Type B pancreatic cell (in vitro differentiated cells): ENCODE results near the gene CD93. TPM values are rescaled to one million over a fixed set of nuclear protein-coding genes. Genes with fewer than 3 reads are reported as not detected.

Experiments used
- DNase-seq: peaks from one replicate; pipeline ENCODE4 v3.0.0; 2021; ENCODE audit warnings: mixed read lengths; ENCODE audit not compliant: unreplicated experiment; ENCODE audit errors: extremely low spot score
- H3K27ac Mint-ChIP-seq: 2 replicates; pipeline ENCODE4 v1.8.0; 2021; ENCODE audit warnings: mild to moderate bottlenecking, mixed read lengths
- H3K27me3 Mint-ChIP-seq: 2 replicates; pipeline ENCODE4 v1.8.0; 2021; ENCODE audit warnings: mixed read lengths
- H3K36me3 Mint-ChIP-seq: 2 replicates; pipeline ENCODE4 v1.8.0; 2021; ENCODE audit warnings: mixed read lengths
- H3K4me1 Mint-ChIP-seq: one replicate; pipeline ENCODE4 v1.8.0; 2021; ENCODE audit warnings: mixed read lengths; ENCODE audit not compliant: unreplicated experiment
- H3K4me3 Mint-ChIP-seq: 2 replicates; pipeline ENCODE4 v1.8.0; 2021; ENCODE audit warnings: mild to moderate bottlenecking, mixed read lengths
- H3K9me3 Mint-ChIP-seq: 2 replicates; pipeline ENCODE4 v1.8.0; 2021; ENCODE audit warnings: mixed read lengths
- total RNA-seq: library from RNA; stranded (reverse); gene quantifications from 2 replicates; pipeline ENCODE4 v1.2.1, GENCODE V29; 2021; ENCODE audit warnings: low replicate concordance
- TF ChIP-seq, protein P1 (sequence below): fragments of 200-600 bp; sonication (generic); conservative IDR thresholded peaks from 2 replicates; pipeline ENCODE4 v1.5.0; 2021; ENCODE audit warnings: antibody characterized with exemption, mild to moderate bottlenecking

CD93 gene
- total RNA-seq, 1 donor from 2014 or later = 0.05 TPM

DNA sequence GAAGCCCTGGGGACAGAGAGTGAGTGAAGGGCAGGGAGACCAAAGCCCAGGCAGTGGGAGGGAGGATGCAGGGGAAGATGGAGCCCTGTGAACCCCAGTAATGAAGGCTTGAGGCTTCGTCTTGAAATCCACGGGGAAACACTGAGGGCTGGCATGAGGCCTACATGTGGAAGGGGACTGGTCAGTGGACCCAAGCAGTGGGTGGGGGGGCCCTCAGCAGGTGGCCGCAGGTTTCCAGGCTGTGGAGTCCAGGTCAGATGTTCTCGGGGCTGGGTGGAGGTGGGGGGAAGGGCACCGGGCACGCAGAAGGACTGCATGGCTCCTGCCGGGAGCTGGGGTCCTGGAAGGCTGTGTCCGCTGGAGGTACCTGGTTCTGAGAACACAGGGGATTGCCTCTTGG lies 2.7 kb upstream of the CD93 start:
- Mint-ChIP-seq H3K36me3 (no peaks in the 10 kb centered on the region), H3K4me1 (peaks cover 18% of the 10 kb centered on the region), H3K4me3 (no peak overlapping the region), H3K27me3 (peaks cover 34% of the 10 kb centered on the region), H3K9me3 (no peaks in the 10 kb centered on the region), H3K27ac (no peak overlapping the region)
- no peak for DNase-seq
- TF ChIP-seq, protein P1, sequence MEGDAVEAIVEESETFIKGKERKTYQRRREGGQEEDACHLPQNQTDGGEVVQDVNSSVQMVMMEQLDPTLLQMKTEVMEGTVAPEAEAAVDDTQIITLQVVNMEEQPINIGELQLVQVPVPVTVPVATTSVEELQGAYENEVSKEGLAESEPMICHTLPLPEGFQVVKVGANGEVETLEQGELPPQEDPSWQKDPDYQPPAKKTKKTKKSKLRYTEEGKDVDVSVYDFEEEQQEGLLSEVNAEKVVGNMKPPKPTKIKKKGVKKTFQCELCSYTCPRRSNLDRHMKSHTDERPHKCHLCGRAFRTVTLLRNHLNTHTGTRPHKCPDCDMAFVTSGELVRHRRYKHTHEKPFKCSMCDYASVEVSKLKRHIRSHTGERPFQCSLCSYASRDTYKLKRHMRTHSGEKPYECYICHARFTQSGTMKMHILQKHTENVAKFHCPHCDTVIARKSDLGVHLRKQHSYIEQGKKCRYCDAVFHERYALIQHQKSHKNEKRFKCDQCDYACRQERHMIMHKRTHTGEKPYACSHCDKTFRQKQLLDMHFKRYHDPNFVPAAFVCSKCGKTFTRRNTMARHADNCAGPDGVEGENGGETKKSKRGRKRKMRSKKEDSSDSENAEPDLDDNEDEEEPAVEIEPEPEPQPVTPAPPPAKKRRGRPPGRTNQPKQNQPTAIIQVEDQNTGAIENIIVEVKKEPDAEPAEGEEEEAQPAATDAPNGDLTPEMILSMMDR = no peak

DNA sequence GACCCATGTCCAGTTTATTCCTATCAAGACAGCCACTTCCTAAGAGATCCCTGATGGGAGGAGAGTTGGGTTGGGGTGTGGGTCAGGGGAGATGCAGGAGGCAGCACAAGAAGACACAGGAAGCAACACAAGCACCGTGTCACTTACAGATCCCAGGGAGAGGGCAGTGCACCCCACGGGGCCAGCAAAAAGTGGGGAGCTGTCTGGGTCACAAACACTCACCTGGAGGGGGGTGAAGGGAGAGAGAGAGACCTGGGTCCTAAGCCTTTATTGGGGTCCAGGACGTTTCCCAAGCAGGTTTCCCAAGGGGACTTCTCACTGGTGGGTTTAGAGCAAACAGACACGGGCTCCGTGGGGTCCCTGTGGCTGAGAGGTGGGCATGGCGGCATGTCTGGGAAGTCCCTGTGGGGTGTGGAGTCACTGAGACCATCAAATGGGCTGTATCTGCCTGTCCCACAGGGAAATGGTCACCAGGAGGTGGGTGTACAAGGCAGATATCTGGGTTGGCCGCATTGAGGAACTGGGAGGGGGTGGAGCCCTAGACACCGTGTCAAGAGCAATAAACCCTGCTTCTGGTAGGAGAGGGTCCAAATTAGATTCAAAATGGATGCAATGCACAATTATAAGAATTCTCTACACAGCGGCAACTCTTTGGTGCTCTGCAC lies 1.6 kb upstream of the CD93 start:
- DNase-seq = no peak
- Mint-ChIP-seq H3K4me3 (no peak overlapping the region), H3K4me1 (peaks cover 26% of the 10 kb centered on the region), H3K27me3 (peaks cover 29% of the 10 kb centered on the region), H3K36me3 (no peaks in the 10 kb centered on the region), H3K27ac (no peak overlapping the region), H3K9me3 (no peaks in the 10 kb centered on the region)
- TF ChIP-seq, protein P1 = no peak

DNA sequence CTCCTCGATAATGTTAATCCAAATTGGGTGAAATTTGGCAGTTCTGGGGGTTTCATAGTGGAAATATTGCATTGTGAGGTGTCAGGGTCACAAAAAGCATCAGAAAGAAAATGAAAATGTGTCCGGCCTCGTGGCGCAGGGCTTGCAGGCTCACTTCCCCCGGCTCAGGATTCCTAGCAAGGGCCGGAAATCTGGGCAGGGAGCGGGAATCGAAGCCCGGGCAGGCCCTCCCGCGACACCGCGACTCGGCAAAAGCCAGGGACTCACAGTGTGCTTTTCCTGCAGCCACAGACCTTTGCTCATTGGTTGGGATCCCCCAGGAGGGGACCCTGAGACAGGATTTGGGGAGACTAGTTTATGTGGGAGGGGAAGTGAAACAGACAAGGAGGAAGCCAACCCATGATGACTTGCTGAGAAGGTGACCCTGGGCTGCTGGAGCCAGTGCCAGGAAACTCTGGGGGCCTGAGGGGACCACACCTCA lies 847 bp upstream of the CD93 start:
- no peaks in the 10 kb centered on the region for H3K36me3 Mint-ChIP-seq
- peaks cover 25% of the 10 kb centered on the region for H3K4me1 Mint-ChIP-seq
- H3K9me3 Mint-ChIP-seq = no peaks in the 10 kb centered on the region
- peaks cover 27% of the 10 kb centered on the region for H3K27me3 Mint-ChIP-seq
- no peak overlapping the region for H3K4me3 Mint-ChIP-seq
- DNase-seq = no peak
- TF ChIP-seq, protein P1 = no peak
- H3K27ac Mint-ChIP-seq = no peak overlapping the region

DNA sequence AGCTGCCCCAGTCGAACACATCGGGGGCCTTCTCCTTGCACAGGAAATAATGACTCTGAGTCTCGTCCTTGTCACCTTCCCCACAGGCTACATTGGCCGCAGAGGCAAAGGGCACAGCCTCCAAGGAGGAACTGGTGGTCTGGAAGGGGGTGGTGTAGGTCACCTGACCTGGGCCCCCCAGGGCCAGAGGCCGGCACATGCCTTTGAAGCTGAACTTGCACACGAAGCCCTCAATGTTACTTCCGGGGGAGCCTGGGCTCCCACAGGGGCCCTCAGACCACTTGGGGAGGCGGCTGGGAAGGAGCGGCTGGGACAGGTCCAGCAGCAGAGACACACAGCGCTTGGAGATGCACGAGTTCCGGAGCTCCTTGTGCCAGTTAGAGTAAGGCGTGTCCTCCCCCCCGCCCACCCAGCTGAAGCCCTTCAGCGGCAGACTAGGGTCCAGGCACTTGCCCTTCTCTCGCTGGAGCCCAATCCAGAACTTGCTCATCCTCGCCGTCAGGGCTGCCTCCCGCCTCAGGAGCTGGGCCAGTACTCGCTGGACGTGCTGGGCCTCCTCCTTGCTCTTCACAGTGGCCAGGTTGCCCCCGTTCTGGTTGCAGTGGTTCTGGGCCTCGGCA lies 578 bp downstream of the CD93 start:
- H3K9me3 Mint-ChIP-seq = no peaks in the 10 kb centered on the region

DNA sequence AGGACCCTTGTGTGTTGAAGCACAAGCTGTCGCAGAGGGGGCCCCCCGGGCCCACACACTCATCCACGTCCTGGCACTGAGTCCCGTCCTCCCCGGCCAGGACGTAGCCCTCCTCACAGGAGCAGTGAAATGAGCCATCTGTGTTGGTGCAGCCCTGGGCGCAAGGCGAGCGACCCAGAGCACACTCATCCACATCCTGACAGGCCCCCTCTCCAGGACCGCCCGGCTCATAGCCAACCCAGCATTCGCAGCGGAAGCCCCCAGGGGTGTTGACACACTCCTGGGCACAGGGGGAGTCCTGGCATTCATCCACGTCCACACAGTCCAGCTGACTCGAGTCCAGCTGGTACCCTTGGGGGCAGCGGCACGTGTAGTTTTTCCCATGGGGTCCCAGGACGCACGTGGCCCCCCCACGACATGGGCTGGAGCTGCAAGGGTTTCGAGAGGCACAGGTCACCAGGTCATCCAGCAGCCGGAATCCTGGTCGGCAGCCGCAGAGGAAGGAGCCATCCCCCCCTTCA lies 1.2 kb downstream of the CD93 start:
- TF ChIP-seq, protein P1 = no peak
- peaks cover 19% of the 10 kb centered on the region for H3K27me3 Mint-ChIP-seq
- H3K4me1 Mint-ChIP-seq = peaks cover 19% of the 10 kb centered on the region
- DNase-seq = no peak
- no peak overlapping the region for H3K4me3 Mint-ChIP-seq
- H3K27ac Mint-ChIP-seq = no peak overlapping the region
- no peaks in the 10 kb centered on the region for H3K9me3 Mint-ChIP-seq
- H3K36me3 Mint-ChIP-seq = no peaks in the 10 kb centered on the region

More for the DNA sequence above, 578 bp downstream of the CD93 start:
- peaks cover 24% of the 10 kb centered on the region for H3K4me1 Mint-ChIP-seq
- DNase-seq = no peak
- no peak overlapping the region for H3K4me3 Mint-ChIP-seq
- TF ChIP-seq, protein P1 = no peak
- H3K27me3 Mint-ChIP-seq = peaks cover 22% of the 10 kb centered on the region
- no peaks in the 10 kb centered on the region for H3K36me3 Mint-ChIP-seq
- H3K27ac Mint-ChIP-seq = no peak overlapping the region
